GM19328 (cell line): ENCODE measurements around the gene PLPP3.

Experiments
- ATAC-seq: cut with Tn5 transposase; IDR thresholded peaks from one replicate; pipeline ENCODE4 v1.9.1; 2021; ENCODE audit warnings: mild to moderate bottlenecking, moderate library complexity; ENCODE audit not compliant: unreplicated experiment

PLPP3 gene

DNA sequence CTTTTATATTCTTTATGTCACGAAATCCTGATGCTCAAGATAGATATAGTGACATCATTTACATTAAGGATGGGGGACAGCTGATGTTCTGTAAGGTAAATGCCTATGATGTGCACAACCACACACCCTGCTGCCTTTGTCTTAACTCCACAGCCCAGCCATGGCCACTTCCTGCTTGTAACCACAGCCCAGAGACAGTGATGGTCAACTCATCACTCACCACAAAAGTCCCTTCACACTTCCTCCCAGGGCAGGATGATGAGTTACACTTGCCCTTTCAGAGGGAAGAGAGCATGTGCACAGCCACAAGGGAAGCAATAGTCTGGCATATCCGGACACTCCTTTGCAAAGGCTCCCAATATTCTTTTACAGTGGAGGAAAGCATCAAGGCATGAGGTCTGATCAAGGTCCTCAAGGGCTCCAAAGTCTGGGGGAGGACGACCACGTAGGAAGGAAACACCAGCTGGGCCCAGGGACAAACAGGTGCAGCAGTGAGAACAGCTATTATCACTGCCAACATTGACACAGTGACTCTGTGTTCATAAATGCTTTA is 53.8 kb downstream of the PLPP3 start:
- ATAC-seq = peak; percentile 71

- ATAC-seq = no peak
Measured at GRCh38 chr1:56524263-56524662, 55.1 kb downstream of the PLPP3 start.

GRCh38 chr1:56522680-56523079 is 56.7 kb downstream of the PLPP3 start:
- ATAC-seq = no peak

DNA sequence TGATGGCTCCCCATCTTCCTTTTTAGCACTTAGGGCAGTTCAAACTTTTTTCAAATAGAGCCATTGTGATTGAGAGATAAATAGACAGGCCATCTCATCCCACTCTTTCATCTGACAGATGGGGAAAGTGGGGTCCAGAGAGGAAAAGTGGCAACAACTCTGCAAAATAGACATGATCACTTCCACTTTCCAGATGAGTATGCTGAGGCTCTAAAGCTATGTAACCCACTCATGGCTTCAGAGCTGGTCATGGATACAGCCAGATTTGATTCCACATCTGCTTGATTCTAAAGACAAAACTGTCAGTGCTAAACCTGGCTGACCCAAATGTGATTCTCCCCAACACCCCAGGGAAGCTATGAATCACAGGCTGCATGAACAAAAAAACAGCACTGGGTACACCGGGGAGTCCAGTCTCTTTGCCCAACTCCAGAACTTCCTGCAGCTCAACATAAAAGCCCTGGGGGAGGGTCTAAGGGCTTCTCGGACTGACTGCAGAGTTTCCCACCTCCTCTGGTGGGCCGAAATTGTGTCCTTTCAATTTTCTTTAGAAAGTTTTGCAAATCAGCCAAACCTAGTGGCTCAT is 59.3 kb downstream of the PLPP3 start:
- ATAC-seq = no peak

DNA sequence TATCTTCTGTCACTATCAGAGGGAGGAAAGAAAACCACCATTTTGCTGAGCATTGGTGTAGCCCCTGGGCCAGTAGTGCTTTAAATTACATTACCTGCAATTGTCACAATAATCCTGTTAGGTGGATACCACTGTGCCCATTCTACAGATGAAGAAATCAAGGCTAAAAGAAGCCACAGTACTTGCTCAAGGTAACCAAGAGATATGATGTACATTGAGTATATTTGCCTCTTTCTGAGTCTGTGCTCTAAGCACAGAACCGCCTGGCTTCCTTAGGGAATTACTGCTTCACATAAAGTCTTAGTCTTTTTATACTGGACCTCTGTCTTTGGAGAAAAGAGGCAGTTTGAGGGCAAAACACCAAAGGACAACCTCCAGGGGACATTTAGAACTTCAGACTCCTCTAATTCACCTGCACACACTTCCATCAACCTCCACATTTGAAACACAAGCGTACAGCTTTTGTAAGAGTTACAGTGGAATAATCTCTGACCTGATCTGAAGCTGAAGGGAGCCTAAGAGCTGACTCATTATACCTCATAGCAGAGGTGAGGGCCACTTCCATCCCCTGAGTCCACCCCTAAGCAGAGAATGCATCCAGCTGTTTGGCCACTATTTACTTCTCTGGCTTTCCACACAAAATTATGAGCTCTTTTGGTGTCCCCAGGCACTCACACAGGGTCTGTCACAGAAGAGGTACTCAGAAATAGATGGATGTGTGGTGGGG is 61.8 kb downstream of the PLPP3 start:
- no peak for ATAC-seq

DNA sequence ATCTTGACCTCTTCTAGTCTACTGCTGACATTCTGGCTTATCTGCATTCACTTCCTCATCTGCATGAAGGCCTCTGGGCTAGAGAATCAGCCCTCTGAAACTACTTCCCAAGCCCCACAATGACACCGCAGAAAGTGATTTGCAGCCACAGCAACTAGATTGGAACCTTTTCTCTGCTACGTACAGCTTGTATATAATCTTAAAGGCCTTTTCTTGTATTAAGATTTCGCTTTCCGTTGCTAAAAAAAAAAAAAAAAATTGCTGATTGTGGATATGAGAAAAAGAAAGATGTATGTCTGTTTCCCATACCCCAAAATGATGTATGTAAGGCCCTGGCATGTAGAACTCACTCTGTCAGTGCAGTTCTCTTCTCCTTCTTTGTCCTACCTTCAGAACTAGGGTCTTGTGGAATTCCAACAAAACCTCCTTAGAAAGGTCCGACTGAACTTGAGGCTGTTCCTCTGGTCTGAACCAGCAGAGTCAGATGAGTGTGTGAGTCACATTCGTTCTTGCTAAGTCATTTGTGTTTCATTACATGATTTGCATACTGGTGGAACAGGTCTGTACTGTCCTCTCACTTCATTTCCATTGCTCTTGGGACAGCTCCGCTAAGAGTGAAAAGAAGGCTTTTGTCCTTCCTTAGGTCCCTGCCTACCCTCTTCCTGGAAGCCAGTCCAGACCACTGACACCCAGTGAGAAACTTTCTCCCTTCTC is 62.7 kb downstream of the PLPP3 start:
- peak; percentile 93 for ATAC-seq

- ATAC-seq = no peak
Measured at GRCh38 chr1:56515898-56516538, 63.3 kb downstream of the PLPP3 start.

DNA sequence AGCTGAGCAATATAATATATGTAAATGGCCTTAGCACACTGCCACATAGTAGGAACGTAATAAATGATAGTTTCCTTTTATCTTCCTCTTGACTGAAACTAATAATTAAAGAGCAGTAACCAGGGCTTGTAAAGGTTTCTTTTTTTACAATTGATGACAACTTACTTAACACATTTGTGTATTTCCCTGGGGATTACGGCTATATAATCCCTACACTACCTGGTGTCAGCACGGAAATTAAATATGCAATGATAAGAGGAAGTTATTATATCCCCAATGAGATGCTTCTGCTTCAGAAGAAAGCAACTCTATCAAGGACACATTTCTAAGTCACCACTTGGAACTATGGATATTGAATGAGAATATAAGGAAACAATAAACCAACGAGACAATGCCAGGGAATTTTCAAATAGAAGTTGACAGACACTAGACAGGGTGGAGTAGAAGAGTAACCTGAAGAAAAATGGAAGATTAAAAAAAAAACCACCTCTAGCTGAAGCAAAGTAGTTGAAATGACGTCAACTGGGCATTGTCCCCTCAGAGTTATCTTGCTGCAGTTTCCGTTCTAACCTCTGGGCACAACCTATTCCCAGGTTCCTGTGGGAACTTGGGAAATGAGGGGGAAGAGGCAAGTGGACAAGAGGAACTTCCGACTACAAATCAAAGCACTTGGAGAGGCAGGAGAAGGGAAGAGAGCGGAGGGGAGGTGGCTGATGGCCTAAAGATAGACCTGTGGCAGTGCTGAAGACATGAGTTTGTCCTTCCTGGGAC is 66.5 kb downstream of the PLPP3 start:
- no peak for ATAC-seq

GRCh38 chr1:56511766-56512165 is 67.6 kb downstream of the PLPP3 start:
- ATAC-seq = no peak

DNA sequence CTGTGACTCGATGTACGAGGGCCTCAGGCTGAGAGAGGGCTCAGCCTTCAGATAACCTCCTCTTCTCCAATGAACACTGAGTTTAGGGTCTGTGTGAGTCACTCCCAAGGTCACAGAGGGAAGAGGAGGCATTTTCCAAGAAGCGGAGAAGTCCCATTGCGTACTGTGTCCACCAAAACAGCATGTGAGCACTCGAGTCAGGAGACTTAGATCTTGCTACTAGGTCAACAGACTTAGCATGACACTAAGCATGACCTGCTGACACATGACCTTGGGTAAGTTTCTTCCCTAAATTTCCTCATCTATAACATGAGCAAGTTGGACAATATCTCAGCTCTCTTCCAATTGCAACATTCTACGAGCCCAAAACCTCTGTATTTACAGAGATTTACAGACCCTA is 68.0 kb downstream of the PLPP3 start:
- ATAC-seq = no peak

DNA sequence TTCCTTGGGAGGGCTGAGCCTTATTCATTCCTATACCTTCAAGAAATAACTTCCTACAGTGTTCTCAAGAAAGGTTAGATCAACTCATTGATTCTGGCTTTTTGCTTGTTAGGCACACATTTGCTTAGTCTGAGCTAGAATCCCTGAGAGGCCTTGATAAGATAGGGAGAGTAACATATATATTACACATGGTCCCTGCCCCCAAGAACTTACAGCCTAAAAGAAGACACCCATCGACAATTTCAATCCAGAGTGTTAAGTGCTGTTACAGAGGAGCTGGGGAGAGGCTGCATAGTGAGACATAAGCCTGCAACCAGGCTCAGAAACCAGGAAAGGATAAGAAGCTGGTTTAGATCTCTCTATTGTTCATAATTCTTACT is 68.7 kb downstream of the PLPP3 start:
- ATAC-seq = no peak

DNA sequence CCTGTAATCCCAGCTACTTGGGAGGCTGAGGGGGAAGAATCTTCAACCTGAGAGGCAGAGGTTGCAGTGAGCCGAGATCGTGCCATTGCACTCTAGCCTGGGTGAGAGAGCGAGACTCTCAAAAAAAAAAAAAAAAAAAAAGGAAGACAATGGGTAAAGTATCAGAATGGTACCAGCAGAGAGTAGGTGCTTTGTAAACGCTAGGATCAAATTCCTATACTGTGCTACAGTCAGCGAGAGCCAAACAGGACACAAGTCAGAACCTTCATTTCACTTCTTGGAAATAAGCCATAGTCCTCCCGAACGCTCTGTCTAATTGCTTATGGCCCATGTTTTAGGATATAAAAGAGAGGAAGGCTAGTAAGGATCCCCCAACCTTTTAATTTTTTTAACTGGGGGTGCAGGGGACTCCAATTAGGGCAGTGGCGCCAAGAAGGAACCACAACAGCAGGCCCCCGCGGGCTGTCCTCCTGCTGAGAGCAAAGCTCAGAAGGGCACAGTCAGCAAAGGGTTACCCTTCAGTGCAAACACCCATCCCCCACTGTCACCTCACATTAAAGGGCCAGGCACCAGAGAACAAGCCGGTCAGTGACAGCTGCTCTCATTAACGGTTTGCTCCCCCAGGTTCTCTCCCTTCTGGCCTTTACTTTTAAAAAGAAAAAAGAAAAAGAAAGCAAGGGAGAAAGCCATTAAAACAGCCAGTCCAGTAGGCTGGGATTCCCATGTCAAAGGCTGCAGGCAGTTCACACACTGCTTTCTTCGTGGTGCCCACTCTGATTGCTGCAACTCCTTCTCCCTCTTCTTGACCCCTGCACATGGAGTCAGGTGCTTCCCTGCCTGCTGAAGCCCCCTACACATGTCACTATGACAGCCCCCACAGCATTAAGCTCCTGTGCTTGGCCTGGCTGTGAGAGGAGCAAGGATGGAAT is 69.4 kb downstream of the PLPP3 start:
- ATAC-seq = no peak

DNA sequence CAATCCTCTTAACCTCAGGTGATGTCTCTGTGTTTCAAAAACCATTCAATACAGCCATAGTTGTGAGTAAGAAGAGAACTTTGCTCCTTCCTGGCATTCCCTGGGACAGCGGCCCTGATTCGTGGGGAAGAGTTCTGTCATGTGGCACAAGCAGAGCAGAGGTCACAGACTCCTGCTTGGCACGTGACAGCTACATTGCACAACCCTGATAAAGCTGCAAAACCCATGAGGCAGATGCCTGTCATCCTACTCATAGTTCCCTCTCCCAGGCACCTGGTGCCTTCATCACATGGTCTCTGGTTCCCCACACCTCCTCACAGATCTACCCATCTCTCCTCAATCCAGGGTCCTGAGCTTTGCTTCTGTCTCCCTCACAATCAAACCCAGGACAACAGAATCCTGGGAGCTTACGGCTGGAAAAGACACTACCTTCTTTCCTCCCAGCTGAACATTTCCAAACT is 70.8 kb downstream of the PLPP3 start:
- ATAC-seq = no peak

DNA sequence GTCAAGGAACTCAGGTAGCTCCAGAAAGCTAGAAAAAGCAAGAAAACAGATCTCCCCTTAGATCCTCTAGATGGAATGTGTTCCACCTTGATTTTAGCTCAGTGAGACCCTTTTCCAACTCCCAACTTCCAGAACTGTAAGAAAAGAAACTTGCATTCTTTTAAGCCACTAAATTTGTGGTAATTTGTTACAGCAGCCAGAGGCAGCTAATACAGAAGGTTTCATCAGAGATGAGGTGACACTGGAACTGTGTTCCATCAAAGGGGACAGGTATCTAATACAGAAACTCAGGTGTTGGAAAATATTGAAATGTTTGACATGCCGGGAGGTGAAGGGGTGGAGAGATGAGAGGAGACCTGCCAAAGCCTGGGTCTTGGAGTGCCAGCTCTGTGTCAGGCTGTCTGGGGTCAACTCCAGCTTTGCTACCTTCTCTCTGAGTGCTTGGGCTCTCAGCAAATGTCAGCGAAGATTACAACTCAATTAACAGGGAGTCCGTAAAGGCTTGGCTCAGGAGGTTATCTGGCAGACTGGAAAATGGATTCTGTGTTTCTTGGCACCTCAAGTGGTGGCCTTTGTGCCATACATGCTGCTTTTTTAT is 71.3 kb downstream of the PLPP3 start:
- no peak for ATAC-seq

DNA sequence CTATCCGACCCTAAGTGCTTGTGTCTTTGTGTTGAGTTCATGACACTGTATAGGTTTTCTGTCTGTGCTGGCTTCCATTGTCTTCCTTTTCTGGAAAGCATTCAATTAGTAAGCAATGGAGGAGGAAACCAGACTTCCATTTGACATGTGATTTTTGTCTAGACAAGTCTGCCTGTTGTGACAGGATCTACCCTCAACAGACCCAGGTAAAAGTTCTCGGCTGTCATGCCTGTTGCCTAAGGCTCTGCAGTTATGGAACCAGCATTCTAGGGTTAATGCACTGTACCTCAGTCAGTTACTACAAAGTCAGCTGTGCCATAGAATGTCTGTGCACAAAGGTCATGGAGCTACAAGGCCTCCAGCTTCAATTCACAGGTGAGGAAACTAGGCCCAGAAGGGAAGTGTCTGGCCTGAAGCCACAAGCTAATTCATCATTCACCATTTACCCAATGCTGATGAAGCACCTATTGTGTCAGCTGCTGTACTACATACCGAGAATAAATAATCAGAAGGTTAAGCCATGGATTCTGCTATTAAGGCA is 72.3 kb downstream of the PLPP3 start:
- ATAC-seq = no peak

DNA sequence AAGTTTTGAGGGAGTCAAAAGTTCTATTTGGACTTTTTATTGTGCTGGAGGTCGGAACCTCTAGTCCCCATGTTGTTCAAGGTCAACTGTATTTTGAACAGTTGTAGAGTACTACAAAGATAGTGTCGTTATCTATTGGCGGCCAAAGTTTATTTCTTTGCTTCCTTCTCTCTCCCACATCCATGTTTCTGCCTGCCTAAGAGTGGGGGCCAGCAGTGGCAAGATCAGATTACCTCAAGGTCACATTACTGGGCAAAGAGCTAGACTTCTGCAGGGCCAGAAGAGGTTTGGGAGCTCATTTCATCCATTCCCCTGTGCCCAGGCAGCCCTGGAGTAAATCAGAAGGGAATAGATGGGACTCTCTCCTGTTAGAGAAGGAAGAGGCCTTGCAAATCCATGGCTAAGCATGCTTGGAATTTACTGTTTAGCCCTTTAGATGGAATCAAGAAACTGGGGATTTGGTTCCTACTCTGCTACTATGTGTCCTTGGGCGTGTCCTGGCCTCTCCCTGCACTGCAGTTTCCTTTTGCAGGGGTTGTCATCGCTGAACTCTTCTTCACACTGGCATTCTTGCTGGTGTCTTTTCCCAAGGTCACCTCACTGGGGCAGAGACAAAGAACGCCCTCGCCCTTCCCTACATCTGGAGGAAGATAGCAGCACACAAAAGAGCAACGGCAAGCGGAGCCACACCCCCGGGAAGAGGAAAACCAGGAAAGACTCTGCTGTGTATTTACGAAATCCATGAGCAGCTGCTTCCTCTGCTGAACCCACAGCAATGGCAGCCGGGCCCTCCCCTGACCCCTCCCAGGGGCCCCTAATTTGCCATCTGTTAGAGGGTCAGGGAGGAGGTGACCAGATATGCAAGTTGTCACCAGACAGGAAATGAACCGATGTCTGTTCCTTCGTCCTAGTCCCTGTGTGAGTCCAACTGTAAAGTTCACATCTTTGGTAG is 73.3 kb downstream of the PLPP3 start:
- ATAC-seq = no peak

- no peak for ATAC-seq
Measured at GRCh38 chr1:56502700-56503245, 76.6 kb downstream of the PLPP3 start.
